SIG-M5 treated with dmso at 0.1 percent for 504 hours (cell line): Measurements from ENCODE around the gene PTPRN2.

ENCODE experiments used
- DNase-seq: peaks from one replicate; lab custom pipeline; 2025; ENCODE audit not compliant: unreplicated experiment; lab: John Stamatoyannopoulos, UW

Gene PTPRN2

GRCh38 chr7:157549612-157550299, 1037.9 kb downstream of the PTPRN2 start:
- DNase-seq = no peak

DNA sequence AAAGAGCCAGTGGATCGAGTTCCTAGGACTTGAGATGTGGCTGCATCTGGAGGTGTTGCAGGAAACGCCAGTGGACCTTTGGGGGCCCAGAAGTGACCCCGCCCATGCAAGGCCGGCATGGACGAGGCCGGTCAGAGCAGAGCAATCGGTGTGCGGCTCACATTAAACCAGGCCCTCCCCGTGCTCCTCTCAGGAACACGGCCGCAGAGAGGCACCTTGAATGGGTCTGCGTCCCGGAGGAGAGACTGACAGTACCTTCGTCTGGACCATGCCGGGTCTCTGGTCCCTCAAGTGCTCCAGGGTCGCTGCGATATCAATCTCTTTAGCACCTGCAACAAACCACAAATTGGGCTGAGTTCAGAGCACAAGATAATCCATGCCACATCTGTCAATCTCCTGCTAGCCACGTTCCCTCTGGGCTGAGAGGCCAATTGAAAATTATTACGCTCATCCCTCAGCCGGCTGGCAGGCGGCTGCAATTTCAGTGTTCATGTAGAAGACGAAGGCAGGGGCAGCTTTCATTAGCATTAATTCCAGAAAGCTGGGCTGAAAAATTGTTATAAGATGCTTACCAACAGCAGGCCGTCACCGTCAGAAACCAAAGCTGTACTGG, 1038.8 kb downstream of the PTPRN2 start:
- no peak for DNase-seq

DNA sequence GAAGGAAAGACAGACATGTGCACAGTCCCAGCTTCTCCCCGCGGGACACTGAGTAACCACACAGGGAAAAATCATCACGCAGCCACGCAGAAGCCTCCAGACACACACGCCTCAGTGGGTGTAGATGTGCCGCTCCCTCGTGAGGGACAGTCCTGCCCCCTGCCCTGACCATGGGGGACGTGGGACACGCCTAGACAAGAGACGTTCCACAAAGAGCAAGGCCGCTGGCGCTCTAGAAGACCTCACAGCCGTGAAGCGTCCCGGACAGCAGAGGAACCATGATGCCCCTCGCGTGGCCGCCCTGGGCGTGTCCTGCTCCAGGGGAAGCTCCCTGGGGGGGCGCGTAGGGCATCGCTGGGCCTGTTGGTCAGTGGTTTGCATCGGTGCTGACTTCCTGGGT, 1040.0 kb downstream of the PTPRN2 start:
- no peak for DNase-seq

GRCh38 chr7:157547102-157547501, 1040.5 kb downstream of the PTPRN2 start:
- DNase-seq = no peak

GRCh38 chr7:157545681-157546060, 1042.0 kb downstream of the PTPRN2 start:
- no peak for DNase-seq

GRCh38 chr7:157544980-157545680, 1042.5 kb downstream of the PTPRN2 start:
- DNase-seq = no peak

GRCh38 chr7:157544226-157544625, 1043.4 kb downstream of the PTPRN2 start:
- no peak for DNase-seq

DNA sequence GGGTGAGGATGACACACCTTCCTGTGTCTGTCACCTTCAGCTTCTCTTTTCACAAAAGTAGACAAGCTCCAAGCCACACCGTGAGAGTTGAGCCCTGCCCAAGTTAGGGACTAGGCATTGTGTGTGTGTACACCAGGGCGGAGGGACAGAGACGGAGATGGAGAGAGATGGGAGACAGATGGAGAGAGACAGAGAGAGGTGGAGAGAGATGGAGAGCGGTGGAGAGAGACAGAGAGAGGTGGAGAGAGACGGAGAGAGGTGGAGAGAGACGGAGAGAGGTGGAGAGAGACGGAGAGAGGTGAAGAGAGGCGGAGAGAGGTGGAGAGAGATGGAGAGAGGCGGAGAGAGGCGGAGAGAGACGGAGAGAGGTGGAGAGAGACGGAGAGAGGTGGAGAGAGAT, 1043.8 kb downstream of the PTPRN2 start:
- DNase-seq = no peak

DNA sequence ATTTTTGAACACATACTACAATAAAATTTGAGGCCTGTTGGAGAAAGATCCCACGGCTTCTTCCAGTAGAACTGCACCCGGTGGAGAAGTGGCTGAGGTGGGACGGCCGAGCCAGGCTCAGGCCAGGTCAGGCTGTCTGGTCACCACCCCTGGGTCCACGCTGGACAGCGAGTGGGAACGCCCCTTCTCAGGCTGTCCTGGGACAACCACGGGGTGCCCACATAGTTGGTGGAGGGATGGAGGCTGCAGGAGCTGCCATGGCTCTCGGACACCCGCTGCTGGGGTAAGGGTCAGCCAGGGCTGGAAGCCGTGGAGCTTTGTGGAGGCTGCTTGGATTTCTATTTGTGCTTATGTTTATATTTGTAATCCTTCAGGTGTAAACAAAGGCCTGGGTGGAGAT, 1044.3 kb downstream of the PTPRN2 start:
- DNase-seq = no peak

DNA sequence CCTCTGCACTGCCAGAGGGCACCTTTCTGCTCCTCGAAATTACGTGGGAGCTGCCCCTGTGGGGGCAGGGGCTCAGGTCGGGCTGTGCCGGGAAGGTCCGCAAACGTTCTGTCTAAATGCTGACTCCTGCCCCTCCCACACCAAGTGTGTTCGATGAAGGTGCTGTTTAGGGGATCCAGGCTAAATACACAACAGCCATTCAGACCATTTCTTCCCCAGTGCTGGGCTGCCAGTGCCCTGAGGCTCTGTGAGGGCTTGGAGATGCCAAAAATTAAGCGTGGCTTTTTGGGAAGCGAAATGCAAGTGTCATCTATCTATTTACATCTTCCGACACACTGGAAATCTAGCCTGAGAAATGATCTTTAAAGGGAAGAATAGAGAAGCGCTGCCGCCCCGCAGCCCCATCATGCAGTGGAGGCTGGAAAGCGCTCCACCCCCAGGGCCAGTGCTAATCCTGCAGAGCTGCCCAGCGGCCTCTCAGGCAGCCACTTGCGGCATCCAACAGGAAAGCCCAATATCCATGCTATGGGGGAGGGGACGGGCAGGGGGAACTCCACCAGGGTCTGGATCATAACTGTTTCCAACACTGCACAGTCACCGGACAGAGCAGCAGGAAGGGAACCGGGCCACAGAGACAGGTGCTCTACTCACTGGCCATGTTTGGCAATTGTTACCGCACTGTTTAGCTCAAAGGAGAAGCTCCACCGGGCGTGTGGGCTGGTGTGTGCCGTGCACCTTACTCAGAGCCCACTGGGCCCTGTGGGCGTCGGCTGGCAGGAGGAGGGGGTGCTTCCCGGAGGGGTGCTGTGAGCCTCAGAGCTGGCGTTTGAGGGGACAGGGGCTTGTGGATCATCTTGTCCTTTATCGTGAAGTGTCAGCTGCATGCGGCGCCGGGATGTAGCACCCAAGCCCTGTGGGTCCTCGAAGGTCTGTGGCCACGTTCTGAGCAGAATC, 1045.3 kb downstream of the PTPRN2 start:
- no peak for DNase-seq

GRCh38 chr7:157541295-157542067, 1046.1 kb downstream of the PTPRN2 start:
- DNase-seq = no peak

DNA sequence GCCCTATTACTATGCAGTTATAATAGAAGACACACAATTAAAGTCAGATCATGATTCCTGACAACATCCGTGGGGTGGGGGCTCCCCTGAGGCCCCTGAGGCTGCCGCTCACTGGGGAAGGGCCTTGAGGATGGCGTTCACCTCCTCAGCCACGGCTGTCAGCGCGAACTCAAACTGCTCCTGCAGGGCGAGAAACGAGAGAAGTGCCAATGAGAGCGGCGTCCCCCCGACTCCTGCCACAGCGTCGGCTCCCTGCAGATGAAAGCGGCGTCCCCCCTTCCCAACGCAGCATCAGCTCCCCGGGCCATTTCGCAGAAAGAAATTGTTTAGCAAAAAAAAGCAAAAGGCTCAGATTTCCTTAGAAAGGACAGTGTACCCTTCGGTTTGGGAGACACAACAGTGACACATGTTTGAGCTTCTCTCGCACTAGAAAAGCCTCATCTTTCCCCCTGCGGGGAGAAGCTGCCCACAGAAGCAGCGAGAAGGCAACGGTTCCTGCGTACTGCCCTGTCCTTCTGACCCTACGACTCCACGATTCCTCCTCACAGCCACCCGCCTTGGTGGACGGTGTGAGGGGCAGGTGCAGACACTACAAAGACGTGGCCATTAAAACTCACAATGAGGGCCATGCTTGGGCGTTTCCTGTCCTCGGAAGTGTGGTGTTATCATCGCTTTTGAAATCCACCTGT, 1046.9 kb downstream of the PTPRN2 start:
- no peak for DNase-seq

GRCh38 chr7:157540020-157540419, 1047.6 kb downstream of the PTPRN2 start:
- DNase-seq = no peak

GRCh38 chr7:157539521-157539920, 1048.1 kb downstream of the PTPRN2 start:
- no peak for DNase-seq

DNA sequence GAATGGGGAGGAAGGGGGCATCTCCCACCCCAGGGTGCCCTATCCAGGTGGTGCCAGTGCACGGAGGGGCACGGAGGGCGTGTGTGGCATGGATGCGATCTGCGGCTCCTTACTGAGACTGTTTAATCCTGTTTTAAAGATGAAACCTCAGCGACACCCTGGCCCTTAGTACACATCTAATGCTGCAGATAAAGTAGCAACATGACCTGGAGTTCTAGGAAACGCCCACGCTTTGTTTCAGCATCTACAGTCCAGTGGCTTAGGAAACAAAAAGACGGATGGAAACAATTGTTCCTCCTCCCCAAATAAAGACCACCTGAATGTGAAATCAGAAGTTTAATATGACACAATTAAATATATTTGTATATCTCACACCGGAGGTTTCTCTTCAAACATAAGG, 1048.9 kb downstream of the PTPRN2 start:
- no peak for DNase-seq

DNA sequence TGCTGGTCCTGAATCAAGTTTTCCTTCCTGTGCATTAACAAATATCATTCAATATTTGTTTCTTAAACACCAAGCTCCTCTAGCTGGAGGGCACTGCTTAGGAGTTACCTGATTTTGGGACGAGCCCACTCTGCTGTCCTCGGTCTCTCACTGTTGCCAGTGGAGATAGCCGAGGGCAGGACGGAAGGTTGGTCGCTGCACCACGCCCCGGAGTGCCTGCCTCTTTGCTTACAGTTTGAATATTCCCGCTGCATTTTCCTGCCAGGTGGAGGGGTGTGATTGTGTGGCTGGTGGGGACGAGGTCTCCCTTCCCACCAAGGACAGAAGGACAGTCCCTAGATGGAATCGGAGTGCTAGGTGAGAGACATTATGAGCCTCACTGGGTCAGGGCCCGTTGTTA, 1049.3 kb downstream of the PTPRN2 start:
- DNase-seq = no peak

DNA sequence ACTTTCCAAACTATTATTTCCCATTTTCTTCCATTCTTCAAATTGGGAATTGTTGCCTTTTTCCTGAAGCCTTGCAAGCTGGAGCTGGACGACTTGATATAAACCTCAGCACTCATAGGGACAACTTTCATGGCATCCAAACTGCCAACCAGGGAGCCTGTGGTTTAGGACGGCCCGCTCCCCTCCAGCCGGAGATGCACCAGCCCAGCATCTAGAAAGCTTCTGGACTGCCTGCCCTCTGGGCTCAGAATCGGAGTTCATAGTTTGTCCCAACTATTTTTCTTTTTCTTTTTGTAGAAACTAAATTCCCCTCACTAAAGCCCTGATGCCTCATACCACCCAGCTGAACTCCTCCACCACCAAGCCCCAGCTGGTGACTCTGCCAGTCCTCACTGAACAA, 1050.6 kb downstream of the PTPRN2 start:
- DNase-seq = no peak

- DNase-seq = no peak
Measured at GRCh38 chr7:157532068-157532467, 1055.6 kb downstream of the PTPRN2 start.

GRCh38 chr7:157529768-157530560, 1057.7 kb downstream of the PTPRN2 start:
- DNase-seq = no peak
